IMR-90 (cell line): ENCODE results near the gene ATG10. TPM values are rescaled to one million over a fixed set of nuclear protein-coding genes. Genes with fewer than 3 reads are reported as not detected.

Source experiments
- ATAC-seq: fragments of 200-7000 bp; cut with Tn5 transposase; 2 replicates; pipeline ENCODE4 v1.9.1; 2020; ENCODE audit warnings: low read depth, mild to moderate bottlenecking, moderate library complexity
- BruUV-seq: library from RNA; stranded (reverse); fragments of 400-500 nt; replicated peaks from 2 replicates; lab custom pipeline; 2021; lab: Mats Ljungman, UMichigan
- CTCF ChIA-PET: fragments of 300-600 bp; formaldehyde crosslinking; extraction: SDS; loops from one replicate; lab custom pipeline; 2021; ENCODE audit warnings: antibody characterized with exemption; lab: Yijun Ruan, JAX
- POLR2A ChIA-PET: fragments of 300-600 bp; sonication (Branson Sonifier 250); formaldehyde crosslinking; loops from one replicate; lab custom pipeline; 2022; ENCODE audit warnings: antibody characterized with exemption; ENCODE audit not compliant: unreplicated experiment; lab: Charles Lee
- DNase-seq: peaks from one replicate; pipeline ENCODE4 v3.0.0; 2013
- H2AFZ ChIP-seq: replicated peaks from 2 replicates; pipeline ENCODE3; 2013; ENCODE audit warnings: low read length, mild to moderate bottlenecking; ENCODE audit not compliant: poor library complexity
- H2AK5ac ChIP-seq: 2 replicates; pipeline ENCODE4 v1.6.1; 2013; ENCODE audit warnings: low read depth, low read length, inconsistent platforms
- H2AK9ac ChIP-seq: replicated peaks from 2 replicates; pipeline ENCODE3; 2013; ENCODE audit warnings: mild to moderate bottlenecking, low read depth, low read length, moderate library complexity; ENCODE audit not compliant: poor library complexity
- H2BK120ac ChIP-seq: 2 replicates; pipeline ENCODE4 v1.6.1; 2013; ENCODE audit warnings: low read depth, low read length, inconsistent platforms
- H2BK15ac ChIP-seq: 3 replicates; pipeline ENCODE4 v1.6.1; 2013; ENCODE audit warnings: low read depth, low read length, inconsistent platforms
- H2BK20ac ChIP-seq: 2 replicates; pipeline ENCODE4 v1.6.1; 2013; ENCODE audit warnings: low read depth, mild to moderate bottlenecking, inconsistent platforms, low read length, moderate library complexity
- H2BK5ac ChIP-seq: 2 replicates; pipeline ENCODE4 v1.6.1; 2013; ENCODE audit warnings: mild to moderate bottlenecking, low read depth, low read length, inconsistent platforms; ENCODE audit not compliant: poor library complexity, severe bottlenecking
- H3K14ac ChIP-seq: replicated peaks from 2 replicates; pipeline ENCODE4 v1.6.1; 2013; ENCODE audit warnings: low read depth, low read length, inconsistent platforms
- H3K18ac ChIP-seq: 2 replicates; pipeline ENCODE4 v1.6.1; 2013; ENCODE audit warnings: low read depth, low read length, control low read depth
- H3K23ac ChIP-seq: 2 replicates; pipeline ENCODE4 v1.6.1; 2013; ENCODE audit warnings: low read depth, low read length, inconsistent platforms
- H3K27ac ChIP-seq: 2 replicates; pipeline ENCODE4 v1.5.1; 2013; ENCODE audit warnings: mild to moderate bottlenecking, control low read depth, low read length; ENCODE audit not compliant: insufficient read depth
- H3K27me3 ChIP-seq: 2 replicates; pipeline ENCODE4 v1.6.1; 2013; ENCODE audit warnings: low read length; ENCODE audit not compliant: control insufficient read depth, insufficient read depth
- H3K36me3 ChIP-seq: 2 replicates; pipeline ENCODE4 v1.6.1; 2013; ENCODE audit warnings: low read length, mixed read lengths; ENCODE audit not compliant: control insufficient read depth, insufficient read depth
- H3K4ac ChIP-seq: 2 replicates; pipeline ENCODE4 v1.6.1; 2013; ENCODE audit warnings: low read depth, low read length, inconsistent platforms
- H3K4me1 ChIP-seq: 2 replicates; pipeline ENCODE4 v1.6.1; 2013; ENCODE audit warnings: low read length, mixed read lengths; ENCODE audit not compliant: control insufficient read depth, insufficient read depth
- H3K4me2 ChIP-seq: 2 replicates; pipeline ENCODE4 v1.6.1; 2013; ENCODE audit warnings: low read depth, mild to moderate bottlenecking, control low read depth, low read length, moderate library complexity
- H3K4me3 ChIP-seq: 2 replicates; pipeline ENCODE4 v1.5.1; 2013; ENCODE audit warnings: low read depth, mild to moderate bottlenecking, control low read depth, low read length, moderate library complexity; ENCODE audit not compliant: insufficient read depth
- H3K56ac ChIP-seq: 2 replicates; pipeline ENCODE4 v1.6.1; 2013; ENCODE audit warnings: low read length, inconsistent platforms; ENCODE audit not compliant: insufficient read depth; ENCODE audit errors: extremely low read depth
- H3K79me1 ChIP-seq, 2 experiments: 2 replicates each; pipeline ENCODE4 v1.6.1; 2013; ENCODE audit warnings: low read length in 2 of 2, inconsistent platforms in 1 of 2, low read depth in 1 of 2
- H3K9ac ChIP-seq: 2 replicates; pipeline ENCODE4 v1.6.1; 2013; ENCODE audit warnings: low read depth, low read length, control low read depth
- H3K9me1 ChIP-seq: 2 replicates; pipeline ENCODE4 v1.6.1; 2013; ENCODE audit warnings: low read length, inconsistent platforms; ENCODE audit not compliant: insufficient read depth
- H3K9me3 ChIP-seq: 2 replicates; pipeline ENCODE4 v1.6.1; 2013; ENCODE audit warnings: low read length; ENCODE audit not compliant: control insufficient read depth, insufficient read depth
- H4K20me1 ChIP-seq: 2 replicates; pipeline ENCODE4 v1.6.1; 2013; ENCODE audit warnings: low read length, inconsistent platforms; ENCODE audit not compliant: insufficient read depth
- H4K5ac ChIP-seq: 2 replicates; pipeline ENCODE4 v1.6.1; 2013; ENCODE audit warnings: mild to moderate bottlenecking, low read depth, low read length, control low read depth
- H4K8ac ChIP-seq, 2 experiments: 2 replicates each; pipeline ENCODE4 v1.6.1; 2013; ENCODE audit warnings: low read depth in 2 of 2, low read length in 2 of 2, control low read depth in 1 of 2, inconsistent platforms in 1 of 2
- H4K91ac ChIP-seq: 2 replicates; pipeline ENCODE4 v1.6.1; 2013; ENCODE audit warnings: low read depth, low read length, inconsistent platforms; ENCODE audit not compliant: insufficient read depth
- CEBPB ChIP-seq: IDR thresholded peaks from 2 replicates; pipeline ENCODE4 v1.6.1; 2012; ENCODE audit warnings: low read depth, low read length, improper control_type of control experiment
- CHD1 ChIP-seq: IDR thresholded peaks from 2 replicates; pipeline ENCODE4 v1.6.1; 2012; ENCODE audit warnings: low read depth, low read length, improper control_type of control experiment
- FOS ChIP-seq: fragments of 150-350 bp; IDR thresholded peaks from 2 replicates; pipeline ENCODE4 v1.6.1; 2016; ENCODE audit warnings: low read depth, low read length
- MAFK ChIP-seq: IDR thresholded peaks from 2 replicates; pipeline ENCODE4 v1.6.1; 2012; ENCODE audit warnings: low read depth, low read length, improper control_type of control experiment
- MXI1 ChIP-seq: IDR thresholded peaks from 2 replicates; pipeline ENCODE4 v1.6.1; 2012; ENCODE audit warnings: low read depth, mild to moderate bottlenecking, low read length, moderate library complexity, borderline replicate concordance
- NFE2L2 ChIP-seq: fragments of 150-350 bp; IDR thresholded peaks from 2 replicates; pipeline ENCODE4 v1.6.1; 2016; ENCODE audit warnings: low read depth, mild to moderate bottlenecking, low read length
- POLR2A ChIP-seq: IDR thresholded peaks from 2 replicates; pipeline ENCODE4 v1.6.1; 2012; ENCODE audit warnings: mild to moderate bottlenecking, low read depth, low read length
- RCOR1 ChIP-seq: IDR thresholded peaks from 2 replicates; pipeline ENCODE4 v1.6.1; 2012; ENCODE audit warnings: mild to moderate bottlenecking, low read length, improper control_type of control experiment; ENCODE audit not compliant: insufficient replicate concordance
- RFX5 ChIP-seq: IDR thresholded peaks from 2 replicates; pipeline ENCODE4 v1.8.0; 2012; ENCODE audit warnings: low read depth, mild to moderate bottlenecking, low read length, moderate library complexity
- SMC3 ChIP-seq: fragments of 150-350 bp; IDR thresholded peaks from 2 replicates; pipeline ENCODE4 v1.6.1; 2016; ENCODE audit warnings: low read depth, mild to moderate bottlenecking, antibody characterized with exemption, low read length, moderate library complexity
- WGBS, 2 experiments: methylation state at CpG; one replicate each; pipeline versions ENCODE4 v1.1.5 to v1.1.7; 2013; ENCODE audit warnings: missing lambda C conversion rate in 2 of 2; ENCODE audit not compliant: insufficient read length in 1 of 2; ENCODE audit errors: extremely low coverage in 2 of 2; 5-methylcytosine and 5-hydroxymethylcytosine counted together
- dilution Hi-C: fragments of 300-500 bp; cut with HindIII; formaldehyde crosslinking; loops from one replicate; pipeline ENCODE4 v1.14.3; 2018; ENCODE audit warnings: low sequenced_read_pairs; ENCODE audit not compliant: unreplicated experiment
- in situ Hi-C: fragments of 300-500 bp; cut with MboI; formaldehyde crosslinking; loops from 3 replicates; pipeline ENCODE4 v1.14.3; 2019; ENCODE audit warnings: low sequenced_read_pairs, inconsistent platforms, mixed read lengths
- intact Hi-C: fragments of 100-400 bp; cut with micrococcal nuclease; formaldehyde crosslinking; loops from 2 replicates; pipeline ENCODE4 v1.10.0; 2022
- polyA plus RNA-seq, 3 experiments: library from polyadenylated mRNA; depleted of rRNA; stranded (reverse); fragments of >200 nt; gene quantifications; 2 replicates each; pipeline ENCODE4 v1.2.3, GENCODE V29; 2012; ENCODE audit warnings: low replicate concordance in 1 of 3
- total RNA-seq: library from RNA; depleted of rRNA; stranded (reverse); fragments of >200 nt; gene quantifications from 2 replicates; pipeline ENCODE4 v1.2.3, GENCODE V29; 2012
- TF ChIP-seq, protein P1 (sequence below): fragments of 150-350 bp; IDR thresholded peaks from 2 replicates; pipeline ENCODE4 v1.6.1; 2017; ENCODE audit warnings: mild to moderate bottlenecking, antibody characterized with exemption, low read length, low read depth
- TF ChIP-seq, protein P2 (sequence below): fragments of 150-350 bp; IDR thresholded peaks from 2 replicates; pipeline ENCODE4 v1.6.1; 2016; ENCODE audit warnings: low read depth, mild to moderate bottlenecking, low read length, moderate library complexity, borderline replicate concordance
- TF ChIP-seq, protein P3 (sequence below): conservative IDR thresholded peaks from 2 replicates; pipeline ENCODE4 v1.5.1; 2012; ENCODE audit warnings: mild to moderate bottlenecking, low read depth, low read length, improper control_type of control experiment

The ATG10 gene
- total and polyA plus RNA-seq, 2 of the 4 experiments (the other 2 are of a cell fraction): 3.4 to 8.1 TPM

DNA sequence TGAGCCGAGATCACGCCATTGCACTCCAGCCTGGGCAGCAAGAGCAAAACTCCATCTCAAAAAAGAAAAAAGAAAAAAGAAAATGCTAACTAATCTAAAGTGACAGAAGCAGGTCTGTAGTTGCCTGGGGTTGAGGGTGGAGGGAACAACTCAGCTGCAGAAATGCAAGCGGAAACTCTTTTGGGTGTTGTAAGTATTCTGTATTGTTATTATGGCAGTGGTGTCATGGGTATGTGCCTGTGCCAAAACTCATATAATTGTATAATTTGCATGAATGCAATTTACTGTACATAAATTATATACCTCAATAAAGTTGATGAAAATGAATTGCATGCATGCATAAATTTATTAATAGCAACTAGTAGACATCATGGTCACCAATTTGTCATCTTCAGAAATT is 329.4 kb downstream of the ATG10 start:
- Histone ChIP-seq H3K4me1 (0 out of 2 replicates have a peak, but pooled peaks cover 2% of the 10 kb centered on the region), H2BK15ac (no peak overlapping the region), H4K91ac (no peak overlapping the region), H3K4ac (no peak overlapping the region), H2BK120ac (no peak overlapping the region), H3K18ac (no peak overlapping the region), H3K56ac (no peak overlapping the region), H3K27ac (no peak overlapping the region), H3K4me2 (no peak overlapping the region), H2AK9ac (no peak overlapping the region), H3K9me3 (no peaks in the 10 kb centered on the region), H2BK5ac (no peak overlapping the region), H3K79me1 (no peaks in the 10 kb centered on the region), H4K5ac (no peak overlapping the region), H4K8ac (no peak overlapping the region), H2BK20ac (no peak overlapping the region), H3K4me3 (no peak overlapping the region), H3K14ac (no peak overlapping the region), H3K36me3 (no peaks in the 10 kb centered on the region), H2AFZ (no peak overlapping the region), H3K27me3 (no peaks in the 10 kb centered on the region), H4K20me1 (no peaks in the 10 kb centered on the region), H3K9me1 (no peaks in the 10 kb centered on the region), H3K23ac (no peak overlapping the region), H3K9ac (no peak overlapping the region), H2AK5ac (no peak overlapping the region)
- CTCF ChIA-PET: no interaction called here
- POLR2A ChIA-PET: no interaction called here
- no CpG with 5 or more reads among the region's 3 CpGs for WGBS, 2 experiments
- ATAC-seq (no peak), DNase-seq (no peak)
- dilution Hi-C loops (no loop called here), intact Hi-C loops (no loop called here), in situ Hi-C loops (no loop called here)
- no TSS peak for BruUV-seq
- TF ChIP-seq FOS (no peak), RCOR1 (no peak), NFE2L2 (no peak), RFX5 (no peak), CEBPB (no peak), MXI1 (no peak), MAFK (no peak), CHD1 (no peak), POLR2A (no peak), SMC3 (no peak)
- TF ChIP-seq, protein P1, sequence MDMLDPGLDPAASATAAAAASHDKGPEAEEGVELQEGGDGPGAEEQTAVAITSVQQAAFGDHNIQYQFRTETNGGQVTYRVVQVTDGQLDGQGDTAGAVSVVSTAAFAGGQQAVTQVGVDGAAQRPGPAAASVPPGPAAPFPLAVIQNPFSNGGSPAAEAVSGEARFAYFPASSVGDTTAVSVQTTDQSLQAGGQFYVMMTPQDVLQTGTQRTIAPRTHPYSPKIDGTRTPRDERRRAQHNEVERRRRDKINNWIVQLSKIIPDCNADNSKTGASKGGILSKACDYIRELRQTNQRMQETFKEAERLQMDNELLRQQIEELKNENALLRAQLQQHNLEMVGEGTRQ: no peak
- TF ChIP-seq, protein P2, sequence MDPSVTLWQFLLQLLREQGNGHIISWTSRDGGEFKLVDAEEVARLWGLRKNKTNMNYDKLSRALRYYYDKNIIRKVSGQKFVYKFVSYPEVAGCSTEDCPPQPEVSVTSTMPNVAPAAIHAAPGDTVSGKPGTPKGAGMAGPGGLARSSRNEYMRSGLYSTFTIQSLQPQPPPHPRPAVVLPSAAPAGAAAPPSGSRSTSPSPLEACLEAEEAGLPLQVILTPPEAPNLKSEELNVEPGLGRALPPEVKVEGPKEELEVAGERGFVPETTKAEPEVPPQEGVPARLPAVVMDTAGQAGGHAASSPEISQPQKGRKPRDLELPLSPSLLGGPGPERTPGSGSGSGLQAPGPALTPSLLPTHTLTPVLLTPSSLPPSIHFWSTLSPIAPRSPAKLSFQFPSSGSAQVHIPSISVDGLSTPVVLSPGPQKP: no peak
- TF ChIP-seq, protein P3, sequence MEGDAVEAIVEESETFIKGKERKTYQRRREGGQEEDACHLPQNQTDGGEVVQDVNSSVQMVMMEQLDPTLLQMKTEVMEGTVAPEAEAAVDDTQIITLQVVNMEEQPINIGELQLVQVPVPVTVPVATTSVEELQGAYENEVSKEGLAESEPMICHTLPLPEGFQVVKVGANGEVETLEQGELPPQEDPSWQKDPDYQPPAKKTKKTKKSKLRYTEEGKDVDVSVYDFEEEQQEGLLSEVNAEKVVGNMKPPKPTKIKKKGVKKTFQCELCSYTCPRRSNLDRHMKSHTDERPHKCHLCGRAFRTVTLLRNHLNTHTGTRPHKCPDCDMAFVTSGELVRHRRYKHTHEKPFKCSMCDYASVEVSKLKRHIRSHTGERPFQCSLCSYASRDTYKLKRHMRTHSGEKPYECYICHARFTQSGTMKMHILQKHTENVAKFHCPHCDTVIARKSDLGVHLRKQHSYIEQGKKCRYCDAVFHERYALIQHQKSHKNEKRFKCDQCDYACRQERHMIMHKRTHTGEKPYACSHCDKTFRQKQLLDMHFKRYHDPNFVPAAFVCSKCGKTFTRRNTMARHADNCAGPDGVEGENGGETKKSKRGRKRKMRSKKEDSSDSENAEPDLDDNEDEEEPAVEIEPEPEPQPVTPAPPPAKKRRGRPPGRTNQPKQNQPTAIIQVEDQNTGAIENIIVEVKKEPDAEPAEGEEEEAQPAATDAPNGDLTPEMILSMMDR: no peak
